Lung (tissue), 16 donors: ENCODE data around the gene SH3PXD2B. TPM values are rescaled to one million over a fixed set of nuclear protein-coding genes. Genes with fewer than 3 reads are reported as not detected.
A peak's percentile ranks its signal among the peaks of the same experiment; 100 is the strongest.

ENCODE experiments used
- ATAC-seq: fragments of 200-7000 bp; cut with Tn5 transposase; one replicate; pipeline ENCODE4 v1.9.1; 2020; ENCODE audit warnings: moderate number of reproducible peaks; ENCODE audit not compliant: insufficient read depth, low FRiP score
- DNase-seq, 3 donors: peaks; one replicate each; pipeline ENCODE4 v3.0.0-alpha.2; 2013 to 2017
- H3K27ac ChIP-seq, 2 donors: one replicate each; pipeline ENCODE4 v1.5.1; 2013; ENCODE audit warnings: mild to moderate bottlenecking in 2 of 2, moderate library complexity in 2 of 2, control low read depth in 1 of 2, inconsistent platforms in 1 of 2, low read depth in 1 of 2, low read length in 1 of 2
- H3K27me3 ChIP-seq, 3 donors: one replicate each; pipeline ENCODE4 v1.5.1; 2013; ENCODE audit warnings: low read length in 2 of 3; ENCODE audit not compliant: control insufficient read depth in 3 of 3, insufficient read depth in 3 of 3
- H3K36me3 ChIP-seq, 4 donors: one replicate each; pipeline ENCODE4 v1.5.1; 2013; ENCODE audit warnings: low read length in 4 of 4, mild to moderate bottlenecking in 1 of 4, moderate library complexity in 1 of 4; ENCODE audit not compliant: control insufficient read depth in 4 of 4, insufficient read depth in 4 of 4
- H3K4me1 ChIP-seq, 5 donors: one replicate each; pipeline ENCODE4 v1.5.1; 2013; ENCODE audit warnings: low read length in 5 of 5, mild to moderate bottlenecking in 2 of 5, moderate library complexity in 1 of 5; ENCODE audit not compliant: control insufficient read depth in 5 of 5, insufficient read depth in 5 of 5
- H3K4me3 ChIP-seq: one replicate; pipeline ENCODE4 v1.5.1; 2013; ENCODE audit warnings: mild to moderate bottlenecking, control low read depth, moderate library complexity
- H3K9ac ChIP-seq, 2 donors: one replicate each; pipeline ENCODE4 v1.5.1; 2013; ENCODE audit warnings: low read length in 2 of 2, control low read depth in 1 of 2; ENCODE audit not compliant: insufficient read depth in 1 of 2
- H3K9me3 ChIP-seq, 4 donors: one replicate each; pipeline ENCODE4 v1.5.1; 2013; ENCODE audit warnings: low read length in 3 of 4, mild to moderate bottlenecking in 1 of 4, moderate library complexity in 1 of 4; ENCODE audit not compliant: control insufficient read depth in 4 of 4, insufficient read depth in 3 of 4
- WGBS, 2 donors: extraction: QIAGEN DNeasy Blood & Tissue Kit; methylation state at CpG; one replicate each; pipeline ENCODE4 v1.1.7; 2013; 5-methylcytosine and 5-hydroxymethylcytosine counted together
- long read RNA-seq, 5 donors: transcript quantifications; one replicate each; lab custom pipeline, GENCODE V29; 2026
- polyA plus RNA-seq, 2 donors: library from polyadenylated mRNA; stranded (reverse); fragments of 200-250 nt; gene quantifications; one replicate each; pipeline ENCODE4 v1.2.1, GENCODE V29; 2013
- total RNA-seq, 2 donors: library from RNA; depleted of rRNA in 1 of 2; stranded (reverse); fragments of >200 nt in 1 of 2; gene quantifications; one replicate each; pipeline ENCODE4 v1.2.1, GENCODE V29; 2014 to 2021
- TF ChIP-seq, protein P1 (sequence below): IDR thresholded peaks from 2 replicates; pipeline ENCODE4 v1.5.1; 2012; ENCODE audit warnings: mild to moderate bottlenecking; ENCODE audit errors: control extremely low read depth, extremely low read depth
- donor health status: control.
- donor health status: control.
- donor health status: Bipolar disorder and iron deficiency.
- donor health status: healthy.
- donor health status: DM: yes; HTN: yes; CAD: no.

Gene SH3PXD2B
- total RNA-seq (10 to 100 TPM; 13.0 to 56.0 TPM), polyA plus RNA-seq (10 to 100 TPM in 1 of 2 donors, 1 to 10 TPM in 1; 8.0 to 29.7 TPM)
- long read RNA-seq, donor 1, full-length matches to known transcripts, result 4 of 4 reads
- long read RNA-seq, donor 1, partial matches to known transcripts, result 0 of 4 reads
- long read RNA-seq, donor 1, other reads (novel, unspliced or antisense), result 0 of 4 reads
- long read RNA-seq, donor 2, full-length matches to known transcripts, result 1 of 1 reads
- long read RNA-seq, donor 2, partial matches to known transcripts, result 0 of 1 reads
- long read RNA-seq, donor 2, other reads (novel, unspliced or antisense), result 0 of 1 reads
- long read RNA-seq, donor 3, full-length matches to known transcripts, result 3 of 3 reads
- long read RNA-seq, donor 3, partial matches to known transcripts, result 0 of 3 reads
- long read RNA-seq, donor 3, other reads (novel, unspliced or antisense), result 0 of 3 reads
- long read RNA-seq, donor 4, full-length matches to known transcripts, result 2 of 2 reads
- long read RNA-seq, donor 4, partial matches to known transcripts, result 0 of 2 reads
- long read RNA-seq, donor 4, other reads (novel, unspliced or antisense), result 0 of 2 reads
- long read RNA-seq, donor 5, full-length matches to known transcripts, result 8 of 25 reads
- long read RNA-seq, donor 5, partial matches to known transcripts, result 17 of 25 reads
- long read RNA-seq, donor 5, other reads (novel, unspliced or antisense), result 0 of 25 reads

DNA sequence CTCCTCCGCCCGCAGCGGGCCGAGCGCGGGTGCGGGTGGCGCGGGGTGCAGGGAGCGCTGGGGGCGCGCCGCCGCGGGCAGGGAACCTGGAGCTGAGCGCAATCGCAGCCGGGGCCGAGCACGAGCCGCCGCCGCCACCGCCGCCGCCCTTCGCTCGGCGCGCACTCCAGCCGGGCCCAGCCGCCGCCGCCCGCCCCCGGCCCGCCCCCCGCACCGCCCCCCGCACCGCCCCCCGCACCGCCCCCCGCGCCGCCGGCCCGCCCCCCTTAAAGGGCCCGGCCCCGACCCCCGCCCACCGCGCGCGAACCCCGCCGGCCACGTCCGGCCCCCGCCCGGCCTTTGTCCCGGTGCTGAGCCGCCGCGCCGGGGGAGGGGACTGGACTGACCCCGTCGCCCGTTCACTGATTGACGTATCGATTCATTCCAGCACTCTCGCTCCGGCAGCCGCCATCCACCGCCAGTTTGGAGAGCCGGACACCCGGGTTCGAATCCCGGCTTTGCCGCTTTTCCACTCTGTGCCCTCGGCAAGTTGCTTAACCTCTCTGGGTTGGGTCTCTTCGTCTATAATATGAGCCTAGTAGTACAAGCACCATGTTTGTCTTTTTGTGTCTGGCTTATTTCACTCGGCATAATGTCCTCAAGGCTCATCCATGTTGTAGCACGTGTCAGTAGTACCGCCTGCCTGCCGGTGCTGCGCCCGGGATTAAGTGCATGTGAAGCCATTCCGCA is at the start of gene SH3PXD2B:
SH3PXD2B (minus strand) TSS at position 168 of the 729 bp plus-strand sequence. CDS start 173 bp downstream, outside the sequence.
- Histone ChIP-seq H3K4me3 (peak within 1 kb of the TSS; percentile 78), H3K27me3 (no peaks in the 10 kb centered on the region), H3K9me3 (no peaks in the 10 kb centered on the region), H3K4me1 (peaks cover 0 to 43% (median 6%) of the 10 kb centered on the region in 5 donors), H3K36me3 (peaks cover 0 to 3% (median 0%) of the 10 kb centered on the region in 4 donors), H3K27ac (peak within 1 kb of the TSS; percentile 52 to 76), H3K9ac (peak within 1 kb of the TSS; percentile 32 to 64)
- TF ChIP-seq, protein P1, sequence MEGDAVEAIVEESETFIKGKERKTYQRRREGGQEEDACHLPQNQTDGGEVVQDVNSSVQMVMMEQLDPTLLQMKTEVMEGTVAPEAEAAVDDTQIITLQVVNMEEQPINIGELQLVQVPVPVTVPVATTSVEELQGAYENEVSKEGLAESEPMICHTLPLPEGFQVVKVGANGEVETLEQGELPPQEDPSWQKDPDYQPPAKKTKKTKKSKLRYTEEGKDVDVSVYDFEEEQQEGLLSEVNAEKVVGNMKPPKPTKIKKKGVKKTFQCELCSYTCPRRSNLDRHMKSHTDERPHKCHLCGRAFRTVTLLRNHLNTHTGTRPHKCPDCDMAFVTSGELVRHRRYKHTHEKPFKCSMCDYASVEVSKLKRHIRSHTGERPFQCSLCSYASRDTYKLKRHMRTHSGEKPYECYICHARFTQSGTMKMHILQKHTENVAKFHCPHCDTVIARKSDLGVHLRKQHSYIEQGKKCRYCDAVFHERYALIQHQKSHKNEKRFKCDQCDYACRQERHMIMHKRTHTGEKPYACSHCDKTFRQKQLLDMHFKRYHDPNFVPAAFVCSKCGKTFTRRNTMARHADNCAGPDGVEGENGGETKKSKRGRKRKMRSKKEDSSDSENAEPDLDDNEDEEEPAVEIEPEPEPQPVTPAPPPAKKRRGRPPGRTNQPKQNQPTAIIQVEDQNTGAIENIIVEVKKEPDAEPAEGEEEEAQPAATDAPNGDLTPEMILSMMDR, result no peak
- ATAC-seq, result peak; percentile 22
- DNase-seq, result peak; percentile 68 to 79 (median 77)
- 4 to 8% methylated on average over 43 to 87 of the region's 89 CpGs for WGBS, 2 donors

DNA sequence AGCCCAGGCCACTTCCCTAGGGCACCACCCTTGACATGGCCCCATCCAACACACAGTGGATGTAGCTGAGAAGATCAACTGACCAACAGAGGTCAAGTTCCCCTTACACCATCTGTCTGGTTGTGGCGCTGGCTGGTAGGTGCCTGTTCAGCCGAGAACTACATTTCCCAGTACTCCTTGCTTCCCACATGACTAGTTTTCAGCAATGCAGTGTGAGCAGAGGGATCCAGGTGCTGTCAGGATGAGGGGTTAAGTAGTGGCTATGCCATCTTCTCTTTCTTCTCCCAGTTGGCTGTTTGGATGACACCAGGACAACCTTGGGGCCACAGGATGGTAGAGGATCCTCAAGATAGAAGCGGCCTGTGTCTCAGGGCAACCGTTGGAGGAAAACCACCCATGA is 48.6 kb upstream of the SH3PXD2B start:
- ATAC-seq, result no peak
- H3K9me3 ChIP-seq, result peaks cover 0 to 3% (median 0%) of the 10 kb centered on the region in 4 donors
- no peak overlapping the region for H3K27ac ChIP-seq
- H3K4me3 ChIP-seq, result no peak overlapping the region
- DNase-seq, result peak in 1 of 3 donors; percentile 10
- TF ChIP-seq, protein P1, result no peak
- H3K27me3 ChIP-seq, result no peaks in the 10 kb centered on the region
- 92 to 95% methylated on average over 4 of the region's 4 CpGs for WGBS, 2 donors
- H3K36me3 ChIP-seq, result no peaks in the 10 kb centered on the region
- peaks cover 0 to 4% (median 0%) of the 10 kb centered on the region in 5 donors for H3K4me1 ChIP-seq
- H3K9ac ChIP-seq, result no peak overlapping the region

DNA sequence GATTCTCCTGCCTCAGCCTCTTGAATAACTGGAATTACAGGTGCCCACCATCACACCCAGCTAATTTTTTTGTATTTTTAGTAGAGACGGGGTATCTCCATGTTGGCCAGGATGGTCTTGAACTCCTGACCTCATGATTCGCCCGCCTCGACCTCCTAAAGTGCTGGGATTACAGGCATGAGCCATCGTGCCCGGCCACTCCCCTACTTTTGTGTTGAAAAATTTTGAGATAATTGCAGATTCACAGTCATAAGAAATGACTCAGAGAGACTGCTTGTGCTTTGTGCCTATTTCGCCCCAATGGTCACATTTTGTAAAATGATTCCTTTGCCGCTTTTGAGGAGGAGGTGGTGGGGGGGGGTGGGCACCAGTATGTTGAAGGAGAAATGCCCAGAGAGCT is 48.1 kb upstream of the SH3PXD2B start:
- ATAC-seq (no peak), DNase-seq (no peak)
- no peaks in the 10 kb centered on the region for H3K27me3 ChIP-seq
- H3K27ac ChIP-seq, result no peak overlapping the region
- H3K36me3 ChIP-seq, result no peaks in the 10 kb centered on the region
- H3K9me3 ChIP-seq, result peaks cover 0 to 4% (median 0%) of the 10 kb centered on the region in 4 donors
- 95 to 96% methylated on average over 8 of the region's 8 CpGs for WGBS, 2 donors
- H3K9ac ChIP-seq, result no peak overlapping the region
- TF ChIP-seq, protein P1, result no peak
- H3K4me1 ChIP-seq, result peaks cover 0 to 5% (median 0%) of the 10 kb centered on the region in 5 donors
- no peak overlapping the region for H3K4me3 ChIP-seq
